ENCODE data around the gene TEX47. TPM values are rescaled to one million over a fixed set of nuclear protein-coding genes. Genes with fewer than 3 reads are reported as not detected.

The TEX47 gene
- total RNA-seq, 1 experiment from 2014 or later = not detected

DNA sequence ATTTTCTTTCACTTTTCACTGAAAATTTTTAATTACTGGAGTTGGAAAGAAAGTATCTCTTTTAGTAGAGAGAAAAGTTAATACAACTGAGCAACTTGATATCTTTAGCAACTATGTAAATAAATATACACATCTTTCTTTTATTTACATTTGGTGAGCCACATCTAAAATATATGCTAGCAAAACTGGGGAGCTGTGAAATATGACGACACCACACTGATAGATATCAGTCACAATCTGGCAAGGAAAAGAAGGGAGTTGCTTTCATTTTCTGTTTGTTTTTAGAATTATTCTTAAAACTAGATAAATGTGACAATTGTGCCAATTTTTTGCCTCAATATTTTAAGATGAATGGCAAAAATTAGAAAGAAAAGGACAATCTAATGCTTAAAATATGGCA lies 38.7 kb downstream of the TEX47 start:
- no peaks in the 10 kb centered on the region for H3K9me3 Mint-ChIP-seq
- TF ChIP-seq, protein P1, sequence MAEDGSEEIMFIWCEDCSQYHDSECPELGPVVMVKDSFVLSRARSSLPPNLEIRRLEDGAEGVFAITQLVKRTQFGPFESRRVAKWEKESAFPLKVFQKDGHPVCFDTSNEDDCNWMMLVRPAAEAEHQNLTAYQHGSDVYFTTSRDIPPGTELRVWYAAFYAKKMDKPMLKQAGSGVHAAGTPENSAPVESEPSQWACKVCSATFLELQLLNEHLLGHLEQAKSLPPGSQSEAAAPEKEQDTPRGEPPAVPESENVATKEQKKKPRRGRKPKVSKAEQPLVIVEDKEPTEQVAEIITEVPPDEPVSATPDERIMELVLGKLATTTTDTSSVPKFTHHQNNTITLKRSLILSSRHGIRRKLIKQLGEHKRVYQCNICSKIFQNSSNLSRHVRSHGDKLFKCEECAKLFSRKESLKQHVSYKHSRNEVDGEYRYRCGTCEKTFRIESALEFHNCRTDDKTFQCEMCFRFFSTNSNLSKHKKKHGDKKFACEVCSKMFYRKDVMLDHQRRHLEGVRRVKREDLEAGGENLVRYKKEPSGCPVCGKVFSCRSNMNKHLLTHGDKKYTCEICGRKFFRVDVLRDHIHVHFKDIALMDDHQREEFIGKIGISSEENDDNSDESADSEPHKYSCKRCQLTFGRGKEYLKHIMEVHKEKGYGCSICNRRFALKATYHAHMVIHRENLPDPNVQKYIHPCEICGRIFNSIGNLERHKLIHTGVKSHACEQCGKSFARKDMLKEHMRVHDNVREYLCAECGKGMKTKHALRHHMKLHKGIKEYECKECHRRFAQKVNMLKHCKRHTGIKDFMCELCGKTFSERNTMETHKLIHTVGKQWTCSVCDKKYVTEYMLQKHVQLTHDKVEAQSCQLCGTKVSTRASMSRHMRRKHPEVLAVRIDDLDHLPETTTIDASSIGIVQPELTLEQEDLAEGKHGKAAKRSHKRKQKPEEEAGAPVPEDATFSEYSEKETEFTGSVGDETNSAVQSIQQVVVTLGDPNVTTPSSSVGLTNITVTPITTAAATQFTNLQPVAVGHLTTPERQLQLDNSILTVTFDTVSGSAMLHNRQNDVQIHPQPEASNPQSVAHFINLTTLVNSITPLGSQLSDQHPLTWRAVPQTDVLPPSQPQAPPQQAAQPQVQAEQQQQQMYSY (CRISPR knock-in tag; IDR thresholded peaks at IDR 0.05) = no peak
- TF ChIP-seq, protein P2, sequence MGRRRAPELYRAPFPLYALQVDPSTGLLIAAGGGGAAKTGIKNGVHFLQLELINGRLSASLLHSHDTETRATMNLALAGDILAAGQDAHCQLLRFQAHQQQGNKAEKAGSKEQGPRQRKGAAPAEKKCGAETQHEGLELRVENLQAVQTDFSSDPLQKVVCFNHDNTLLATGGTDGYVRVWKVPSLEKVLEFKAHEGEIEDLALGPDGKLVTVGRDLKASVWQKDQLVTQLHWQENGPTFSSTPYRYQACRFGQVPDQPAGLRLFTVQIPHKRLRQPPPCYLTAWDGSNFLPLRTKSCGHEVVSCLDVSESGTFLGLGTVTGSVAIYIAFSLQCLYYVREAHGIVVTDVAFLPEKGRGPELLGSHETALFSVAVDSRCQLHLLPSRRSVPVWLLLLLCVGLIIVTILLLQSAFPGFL (CRISPR knock-in tag; IDR thresholded peaks at IDR 0.05; ENCODE audit: borderline replicate concordance) = no peak
- TF ChIP-seq ZNF138 (CRISPR knock-in tag; conservative IDR thresholded peaks at IDR 0.05) = no peak
- TF ChIP-seq ATF1 (CRISPR knock-in tag; IDR thresholded peaks at IDR 0.05) = no peak
- no peak for TF ChIP-seq ELF4 (CRISPR knock-in tag; IDR thresholded peaks at IDR 0.05; ENCODE audit: low read depth)
- TF ChIP-seq ZNF416 (CRISPR knock-in tag; IDR thresholded peaks at IDR 0.05) = no peak
- TF ChIP-seq, protein P3, sequence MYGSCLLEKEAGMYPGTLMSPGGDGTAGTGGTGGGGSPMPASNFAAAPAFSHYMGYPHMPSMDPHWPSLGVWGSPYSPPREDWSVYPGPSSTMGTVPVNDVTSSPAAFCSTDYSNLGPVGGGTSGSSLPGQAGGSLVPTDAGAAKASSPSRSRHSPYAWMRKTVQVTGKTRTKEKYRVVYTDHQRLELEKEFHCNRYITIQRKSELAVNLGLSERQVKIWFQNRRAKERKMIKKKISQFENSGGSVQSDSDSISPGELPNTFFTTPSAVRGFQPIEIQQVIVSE (CRISPR knock-in tag; IDR thresholded peaks at IDR 0.05; ENCODE audit: borderline replicate concordance) = no peak
- TF ChIP-seq TEAD1 (CRISPR knock-in tag; IDR thresholded peaks at IDR 0.05) = no peak
- TF ChIP-seq HMGA2 (CRISPR knock-in tag; IDR thresholded peaks at IDR 0.05) = no peak
- TF ChIP-seq E2F4 (CRISPR knock-in tag; IDR thresholded peaks at IDR 0.05; ENCODE audit: borderline replicate concordance, low read depth) = no peak
- TF ChIP-seq ARID4B (CRISPR knock-in tag; IDR thresholded peaks at IDR 0.05; ENCODE audit: borderline replicate concordance) = no peak
- ChIA-PET POLR2A (no interaction called here), CTCF (no interaction called here)
- H3K27ac Mint-ChIP-seq = no peak overlapping the region
- peaks cover 48% of the 10 kb centered on the region for H3K27me3 Mint-ChIP-seq (ENCODE audit: low read depth)
- no peak overlapping the region for H3K4me3 Mint-ChIP-seq
- no peak for ATAC-seq
- no peak for DNase-seq (ENCODE audit: low spot score)
- no peaks in the 10 kb centered on the region for H3K36me3 Mint-ChIP-seq
- peaks cover 7% of the 10 kb centered on the region for H3K4me1 Mint-ChIP-seq

GRCh38 chr7:88746126-88746525 lies 49.4 kb downstream of the TEX47 start:
- DNase-seq (ENCODE audit: low spot score) (no peak), ATAC-seq (no peak)
- CTCF ChIA-PET = no interaction called here
- Mint-ChIP-seq H3K36me3 (no peaks in the 10 kb centered on the region), H3K4me3 (no peak overlapping the region), H3K9me3 (no peaks in the 10 kb centered on the region), H3K27me3 (ENCODE audit: low read depth) (peaks cover 27% of the 10 kb centered on the region), H3K27ac (no peak overlapping the region), H3K4me1 (peaks cover 4% of the 10 kb centered on the region; the same call in 1 of the 2 replicates)
- POLR2A ChIA-PET = no interaction called here
- no peak for TF ChIP-seq ZSCAN18 (CRISPR knock-in tag; IDR thresholded peaks at IDR 0.05)
- TF ChIP-seq MYBL2 (CRISPR knock-in tag; IDR thresholded peaks at IDR 0.05) = no peak
- TF ChIP-seq, protein P4, sequence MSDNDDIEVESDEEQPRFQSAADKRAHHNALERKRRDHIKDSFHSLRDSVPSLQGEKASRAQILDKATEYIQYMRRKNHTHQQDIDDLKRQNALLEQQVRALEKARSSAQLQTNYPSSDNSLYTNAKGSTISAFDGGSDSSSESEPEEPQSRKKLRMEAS (CRISPR knock-in tag; IDR thresholded peaks at IDR 0.05) = no peak
- no peak for TF ChIP-seq EMX1 (CRISPR knock-in tag; IDR thresholded peaks at IDR 0.05)
- TF ChIP-seq MXD4 (CRISPR knock-in tag; IDR thresholded peaks at IDR 0.05; ENCODE audit: borderline replicate concordance) = no peak
- TF ChIP-seq ETV6 (CRISPR knock-in tag; IDR thresholded peaks at IDR 0.05) = no peak
- TF ChIP-seq CREM (CRISPR knock-in tag; IDR thresholded peaks at IDR 0.05) = no peak
- no peak for TF ChIP-seq USF2 (CRISPR knock-in tag; IDR thresholded peaks at IDR 0.05)
- TF ChIP-seq CREB1 (CRISPR knock-in tag; IDR thresholded peaks at IDR 0.05) = no peak
- no peak for TF ChIP-seq ZNF263 (CRISPR knock-in tag; IDR thresholded peaks at IDR 0.05; ENCODE audit: low read depth)

All from WTC11 (cell line).